ENCODE measurements around the gene CDC25C.

DNA sequence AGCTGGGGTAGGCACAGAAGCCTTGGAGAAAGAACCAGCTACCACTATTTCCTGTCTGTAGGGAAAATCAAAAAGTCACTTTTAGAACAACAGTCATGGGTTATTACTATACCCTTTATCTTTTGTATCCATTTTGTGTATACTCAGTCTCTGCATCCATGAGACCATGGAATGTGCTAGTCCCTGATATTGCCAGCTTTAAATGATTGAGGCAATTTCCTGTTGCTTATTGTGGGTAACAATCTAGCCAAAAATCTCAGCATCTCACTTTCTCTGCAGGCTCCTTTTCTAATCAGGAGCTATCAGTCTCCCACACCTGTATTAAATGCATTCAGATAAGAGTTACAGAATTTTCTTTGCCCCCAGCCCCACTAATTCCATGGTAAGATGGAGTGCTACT is 19.9 kb upstream of the CDC25C start:
- TF ChIP-seq, protein P1, sequence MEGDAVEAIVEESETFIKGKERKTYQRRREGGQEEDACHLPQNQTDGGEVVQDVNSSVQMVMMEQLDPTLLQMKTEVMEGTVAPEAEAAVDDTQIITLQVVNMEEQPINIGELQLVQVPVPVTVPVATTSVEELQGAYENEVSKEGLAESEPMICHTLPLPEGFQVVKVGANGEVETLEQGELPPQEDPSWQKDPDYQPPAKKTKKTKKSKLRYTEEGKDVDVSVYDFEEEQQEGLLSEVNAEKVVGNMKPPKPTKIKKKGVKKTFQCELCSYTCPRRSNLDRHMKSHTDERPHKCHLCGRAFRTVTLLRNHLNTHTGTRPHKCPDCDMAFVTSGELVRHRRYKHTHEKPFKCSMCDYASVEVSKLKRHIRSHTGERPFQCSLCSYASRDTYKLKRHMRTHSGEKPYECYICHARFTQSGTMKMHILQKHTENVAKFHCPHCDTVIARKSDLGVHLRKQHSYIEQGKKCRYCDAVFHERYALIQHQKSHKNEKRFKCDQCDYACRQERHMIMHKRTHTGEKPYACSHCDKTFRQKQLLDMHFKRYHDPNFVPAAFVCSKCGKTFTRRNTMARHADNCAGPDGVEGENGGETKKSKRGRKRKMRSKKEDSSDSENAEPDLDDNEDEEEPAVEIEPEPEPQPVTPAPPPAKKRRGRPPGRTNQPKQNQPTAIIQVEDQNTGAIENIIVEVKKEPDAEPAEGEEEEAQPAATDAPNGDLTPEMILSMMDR (conservative IDR thresholded peaks at IDR 0.05; ENCODE audit: low read depth, low read length): no peak
- TF ChIP-seq EZH2phosphoT487 (IDR thresholded peaks at IDR 0.05; ENCODE audit: borderline replicate concordance, low read length) (no peak), EZH2 (IDR thresholded peaks at IDR 0.05; ENCODE audit: low read length, unreplicated experiment) (no peak)

All from PC-3 (cell line).